ENCODE data around the gene PHACTR2. TPM values are rescaled to one million over a fixed set of nuclear protein-coding genes. Genes with fewer than 3 reads are reported as not detected.

The PHACTR2 gene
- total and polyA plus RNA-seq, 7 donors, result 4.2 to 51.9 (median 17.6) TPM

DNA sequence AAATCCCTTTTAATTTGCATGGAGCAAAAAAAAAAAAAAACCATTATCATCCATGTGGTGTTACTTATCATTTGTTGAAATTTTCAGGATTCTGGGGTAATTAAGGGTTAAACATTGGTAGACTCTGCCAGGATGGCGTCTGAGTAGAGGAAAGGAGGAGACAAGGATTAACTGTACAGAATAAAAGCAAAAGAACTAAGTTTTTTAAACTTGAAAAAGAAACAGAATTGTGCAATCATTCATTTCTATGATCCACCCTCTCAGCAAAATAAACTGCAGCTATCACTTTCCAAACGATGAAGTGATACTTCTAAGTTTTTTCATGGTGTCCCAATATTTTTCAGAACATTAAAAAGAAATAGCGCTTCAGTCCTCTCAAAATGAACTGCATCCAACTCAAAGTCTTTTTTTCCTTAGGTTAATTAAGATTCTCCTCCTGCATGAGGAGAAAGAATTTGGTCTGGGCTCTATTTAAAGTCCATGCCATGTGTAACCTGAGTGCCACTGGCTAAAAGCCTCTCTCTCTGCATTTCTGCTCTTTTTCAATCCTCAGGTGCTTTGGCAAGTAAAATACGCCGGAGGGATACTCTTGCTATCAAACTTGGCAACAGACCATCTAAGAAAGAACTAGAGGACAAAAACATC lies 95.9 kb downstream of the PHACTR2 start:
- intact Hi-C loops (cut with DNase I), result loop anchor here (2.0 to 10.0 kb wide), 5 partner anchors 27 to 829 kb away; partner anchors contain the start of genes HIVEP2, LTV1 and PHACTR2
- Histone ChIP-seq H3K36me3 (peaks cover 0 to 16% (median 0%) of the 10 kb centered on the region in 4 donors), H3K9me3 (no peaks in the 10 kb centered on the region), H3K4me3 (no peak overlapping the region), H3K27ac (peak overlapping the region; percentile 57 to 74 (median 65)), H3K4me1 (peaks cover 0 to 45% (median 31%) of the 10 kb centered on the region in 4 donors), H3K27me3 (no peaks in the 10 kb centered on the region)
- DNase-seq, result no peak
- WGBS, 2 donors, result 68 to 72% methylated on average over 5 of the region's 5 CpGs
- no peak for TF ChIP-seq EP300 (IDR thresholded peaks at IDR 0.05)
- TF ChIP-seq, protein P1, sequence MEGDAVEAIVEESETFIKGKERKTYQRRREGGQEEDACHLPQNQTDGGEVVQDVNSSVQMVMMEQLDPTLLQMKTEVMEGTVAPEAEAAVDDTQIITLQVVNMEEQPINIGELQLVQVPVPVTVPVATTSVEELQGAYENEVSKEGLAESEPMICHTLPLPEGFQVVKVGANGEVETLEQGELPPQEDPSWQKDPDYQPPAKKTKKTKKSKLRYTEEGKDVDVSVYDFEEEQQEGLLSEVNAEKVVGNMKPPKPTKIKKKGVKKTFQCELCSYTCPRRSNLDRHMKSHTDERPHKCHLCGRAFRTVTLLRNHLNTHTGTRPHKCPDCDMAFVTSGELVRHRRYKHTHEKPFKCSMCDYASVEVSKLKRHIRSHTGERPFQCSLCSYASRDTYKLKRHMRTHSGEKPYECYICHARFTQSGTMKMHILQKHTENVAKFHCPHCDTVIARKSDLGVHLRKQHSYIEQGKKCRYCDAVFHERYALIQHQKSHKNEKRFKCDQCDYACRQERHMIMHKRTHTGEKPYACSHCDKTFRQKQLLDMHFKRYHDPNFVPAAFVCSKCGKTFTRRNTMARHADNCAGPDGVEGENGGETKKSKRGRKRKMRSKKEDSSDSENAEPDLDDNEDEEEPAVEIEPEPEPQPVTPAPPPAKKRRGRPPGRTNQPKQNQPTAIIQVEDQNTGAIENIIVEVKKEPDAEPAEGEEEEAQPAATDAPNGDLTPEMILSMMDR (IDR thresholded peaks at IDR 0.05), result no peak
- TF ChIP-seq POLR2AphosphoS5 (IDR thresholded peaks at IDR 0.05), result no peak
- TF ChIP-seq POLR2A (IDR thresholded peaks at IDR 0.05), result no peak

DNA sequence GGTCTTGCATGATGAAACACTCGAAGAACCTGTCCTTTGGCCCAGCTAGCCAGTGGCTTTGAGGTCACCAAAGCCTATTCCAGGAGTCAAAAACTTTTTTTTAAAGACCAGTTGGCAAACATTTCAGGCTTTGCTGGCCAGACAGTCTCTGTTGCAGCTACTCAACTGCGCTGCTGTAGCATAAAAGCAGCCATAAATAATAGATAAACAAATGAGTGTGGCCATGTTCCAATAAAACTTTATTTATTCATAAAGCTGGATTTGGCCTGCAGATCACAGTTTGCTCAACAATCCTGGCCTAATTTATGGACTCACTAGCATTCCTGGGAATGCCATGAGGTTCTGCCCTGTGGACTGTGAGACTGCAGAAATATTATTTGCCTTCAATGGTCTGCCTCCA lies 96.6 kb downstream of the PHACTR2 start:
- no peaks in the 10 kb centered on the region for H3K9me3 ChIP-seq
- 53 to 59% methylated on average over 2 of the region's 2 CpGs for WGBS, 2 donors
- no peak overlapping the region for H3K4me3 ChIP-seq
- peak; percentile 71 for DNase-seq
- H3K27me3 ChIP-seq, result no peaks in the 10 kb centered on the region
- peaks cover 0 to 20% (median 0%) of the 10 kb centered on the region in 4 donors for H3K36me3 ChIP-seq
- TF ChIP-seq EP300 (IDR thresholded peaks at IDR 0.05), result no peak
- TF ChIP-seq POLR2AphosphoS5 (IDR thresholded peaks at IDR 0.05), result peak; percentile 47 to 84 (median 67)
- no peak for TF ChIP-seq POLR2A (IDR thresholded peaks at IDR 0.05)
- TF ChIP-seq, protein P1 (IDR thresholded peaks at IDR 0.05), result no peak
- H3K4me1 ChIP-seq, result peaks cover 0 to 45% (median 31%) of the 10 kb centered on the region in 4 donors
- peak overlapping the region; percentile 57 to 74 (median 65) for H3K27ac ChIP-seq
- intact Hi-C loops (cut with DNase I), result loop anchor here (2.0 to 10.0 kb wide), 5 partner anchors 28 to 830 kb away; partner anchors contain the start of genes HIVEP2, LTV1 and PHACTR2

DNA sequence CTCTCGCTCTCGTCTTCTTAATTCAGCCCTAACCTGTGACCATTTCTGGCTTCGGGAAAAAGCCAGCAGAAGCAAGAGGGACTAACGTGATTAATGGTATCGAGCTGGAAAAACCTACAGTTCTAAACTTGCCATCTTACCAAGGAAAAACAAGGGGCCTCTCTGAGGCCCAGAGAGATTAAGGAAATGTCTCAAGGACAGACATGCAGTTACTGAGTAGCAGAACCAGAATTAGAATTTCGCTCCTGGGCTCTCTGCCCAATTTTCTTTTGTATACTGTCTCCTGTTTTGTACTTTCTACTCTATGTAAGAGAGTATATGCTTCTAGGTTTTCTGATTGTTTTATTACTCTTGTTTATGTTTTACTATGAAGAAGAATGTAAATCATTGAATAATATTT lies 97.6 kb downstream of the PHACTR2 start:
- TF ChIP-seq EP300 (IDR thresholded peaks at IDR 0.05), result no peak
- TF ChIP-seq, protein P1 (IDR thresholded peaks at IDR 0.05), result no peak
- TF ChIP-seq POLR2A (IDR thresholded peaks at IDR 0.05), result no peak
- no peaks in the 10 kb centered on the region for H3K27me3 ChIP-seq
- H3K36me3 ChIP-seq, result peaks cover 0 to 20% (median 0%) of the 10 kb centered on the region in 4 donors
- DNase-seq, result no peak
- H3K27ac ChIP-seq, result peak overlapping the region; percentile 55 to 74 (median 65)
- no peaks in the 10 kb centered on the region for H3K9me3 ChIP-seq
- intact Hi-C loops (cut with DNase I), result loop anchor here (2.0 to 10.0 kb wide), 4 partner anchors 29 to 831 kb away; partner anchors contain the start of genes HIVEP2 and LTV1
- H3K4me3 ChIP-seq, result no peak overlapping the region
- WGBS, 2 donors, result 90 to 93% methylated on average over 6 of the region's 6 CpGs
- peaks cover 0 to 45% (median 31%) of the 10 kb centered on the region in 4 donors for H3K4me1 ChIP-seq

DNA sequence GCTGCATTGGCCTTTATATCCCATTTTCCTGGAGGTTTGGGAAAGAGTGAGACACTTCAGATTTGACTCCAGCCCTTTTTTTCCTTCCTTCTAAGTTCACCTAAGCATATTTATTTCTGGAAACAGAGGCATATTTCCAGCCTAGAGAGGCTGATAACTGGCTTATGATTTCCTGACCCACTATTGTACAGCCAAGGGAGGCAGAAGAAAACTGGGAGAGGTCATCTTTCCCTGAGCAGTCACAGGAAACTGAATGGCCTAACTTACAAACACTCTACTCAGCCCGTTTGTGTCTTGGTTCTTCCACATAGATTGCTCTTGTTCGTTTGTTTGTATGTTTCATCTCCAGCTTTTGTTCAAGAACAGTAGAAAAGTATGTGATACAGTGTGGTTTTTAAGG lies 101.2 kb downstream of the PHACTR2 start:
- H3K4me3 ChIP-seq, result no peak overlapping the region
- TF ChIP-seq EP300 (IDR thresholded peaks at IDR 0.05) (no peak), POLR2A (IDR thresholded peaks at IDR 0.05) (no peak), POLR2AphosphoS5 (IDR thresholded peaks at IDR 0.05) (no peak)
- TF ChIP-seq, protein P1 (IDR thresholded peaks at IDR 0.05), result no peak
- H3K36me3 ChIP-seq, result peaks cover 0 to 25% (median 0%) of the 10 kb centered on the region in 4 donors
- H3K9me3 ChIP-seq, result no peaks in the 10 kb centered on the region
- peaks cover 0 to 21% (median 16%) of the 10 kb centered on the region in 4 donors for H3K4me1 ChIP-seq
- intact Hi-C loops (cut with DNase I), result loop anchor here (10.0 kb wide), 2 partner anchors 204 to 834 kb away; partner anchors contain the start of gene HIVEP2
- H3K27ac ChIP-seq, result no peak overlapping the region
- H3K27me3 ChIP-seq, result no peaks in the 10 kb centered on the region
- WGBS, 2 donors, result 85 to 87% methylated on average over 2 of the region's 2 CpGs
- DNase-seq, result no peak
